K562 (cell line): Measurements from ENCODE around the gene ANKLE1. TPM values are rescaled to one million over a fixed set of nuclear protein-coding genes. Genes with fewer than 3 reads are reported as not detected.

Source experiments
- AFF1 ChIP-seq, 2 experiments: fragments of 450-650 bp; IDR thresholded peaks; 2 replicates each; pipeline ENCODE4 v1.6.1; 2018; ENCODE audit warnings: mild to moderate bottlenecking in 2 of 2, low read depth in 1 of 2; ENCODE audit not compliant: partially characterized antibody in 2 of 2
- CC2D1A ChIP-seq: fragments of 450-650 bp; IDR thresholded peaks from 2 replicates; pipeline ENCODE4 v1.6.1; 2017; ENCODE audit warnings: mild to moderate bottlenecking
- CXXC5 ChIP-seq: fragments of 250-450 bp; sonication (Bioruptor Pico); IDR thresholded peaks from 2 replicates; pipeline ENCODE4 v1.8.0; 2022; ENCODE audit warnings: inconsistent platforms, mild to moderate bottlenecking, moderate library complexity
- E2F5 ChIP-seq: sonication (generic); formaldehyde crosslinking; IDR thresholded peaks from 2 replicates; pipeline ENCODE4 v1.8.0; 2022; ENCODE audit warnings: mild to moderate bottlenecking, missing genetic modification reagents
- ESRRA ChIP-seq: fragments of 450-650 bp; IDR thresholded peaks from 2 replicates; pipeline ENCODE4 v1.6.1; 2014; ENCODE audit warnings: low read depth, mild to moderate bottlenecking, moderate library complexity, borderline replicate concordance
- HINFP ChIP-seq: fragments of 450-650 bp; conservative IDR thresholded peaks from 2 replicates; pipeline ENCODE4 v1.6.1; 2016; ENCODE audit warnings: missing genetic modification characterization, low read depth, mild to moderate bottlenecking, control low read depth, missing compliant biosample characterization
- HMG20A ChIP-seq: fragments of 450-650 bp; formaldehyde crosslinking; conservative IDR thresholded peaks from 2 replicates; pipeline ENCODE4 v1.4.0; 2020; ENCODE audit warnings: mild to moderate bottlenecking, mixed read lengths
- NFIX ChIP-seq: fragments of 250-450 bp; sonication (Bioruptor Pico); IDR thresholded peaks from 2 replicates; pipeline ENCODE4 v1.4.0; 2020; ENCODE audit warnings: low read depth, mild to moderate bottlenecking, moderate library complexity
- TRIM28 ChIP-seq: fragments of 450-650 bp; IDR thresholded peaks from 2 replicates; pipeline ENCODE4 v1.6.1; 2017
- ZNF124 ChIP-seq: sonication (generic); formaldehyde crosslinking; IDR thresholded peaks from 2 replicates; pipeline ENCODE4 v1.8.1; 2022; ENCODE audit warnings: missing genetic modification reagents
- ZNF212 ChIP-seq: fragments of 450-650 bp; formaldehyde crosslinking; IDR thresholded peaks from 2 replicates; pipeline ENCODE4 v1.4.0; 2020; ENCODE audit warnings: mild to moderate bottlenecking
- ZNF407 ChIP-seq: fragments of 450-650 bp; IDR thresholded peaks from 2 replicates; pipeline ENCODE4 v1.6.1; 2016; ENCODE audit warnings: low read depth
- polyA plus RNA-seq, 8 experiments: library from polyadenylated mRNA; depleted of rRNA in 4 of 8; stranded (reverse) in 5 of 8; unstranded in 3 of 8; fragments of >200 nt; fragmentation: Nextera tagmentation in 2 of 8; fragmentation: Illumina TruSeq in 1 of 8; extraction: Ambion mirVana in 2 of 8; extraction: Trizol in 1 of 8; gene quantifications; 2 replicates each; pipeline versions ENCODE4 v1.2.1 to v1.2.3, GENCODE V29; 2011 to 2014; ENCODE audit warnings: inconsistent platforms in 1 of 8, missing spikeins in 1 of 8
- total RNA-seq, 7 experiments: library from RNA; depleted of rRNA in 6 of 7; stranded (reverse); fragments of >200 nt in 6 of 7; fragmentation: Illumina TruSeq in 2 of 7; extraction: Trizol in 2 of 7; gene quantifications; 2 replicates each; pipeline versions ENCODE4 v1.2.1 to v1.2.3, GENCODE V29; 2011 to 2021; ENCODE audit warnings: low replicate concordance in 1 of 7

The ANKLE1 gene
- total and polyA plus RNA-seq, 9 of the 15 experiments (the other 6 are each of a cell fraction or from before 2014, with no cell fraction given) = 0.63 to 9.2 (median 2.9) TPM

- TF ChIP-seq ZNF407 (no peak), ZNF212 (no peak), TRIM28 (no peak), CXXC5 (CRISPR knock-in tag) (peak; percentile 53; the same call in 1 of the 2 replicates), ESRRA (peak; percentile 80), NFIX (CRISPR knock-in tag) (no peak), E2F5 (CRISPR knock-in tag) (no peak), HINFP (tag) (no peak), AFF1 (IDR thresholded peaks at IDR 0.05; ENCODE audit: low read depth in 1 of 2, partially characterized antibody in 2 of 2) (no peak), ZNF124 (no peak), CC2D1A (no peak), HMG20A (CRISPR knock-in tag) (no peak)
Measured at GRCh38 chr19:17248011-17248776, 33.5 kb upstream of the ANKLE1 start (continued).
